ENCODE results near the gene SLC51B.

- TF ChIP-seq POLR2A (IDR thresholded peaks at IDR 0.05; ENCODE audit: low read depth, low read length) (no peak), TAF1 (IDR thresholded peaks at IDR 0.05; ENCODE audit: borderline replicate concordance, low read depth, low read length) (no peak)
Measured at GRCh38 chr15:65095747-65096104, 50.5 kb downstream of the SLC51B start.
